Progenitor cell of endocrine pancreas (in vitro differentiated cells): Measurements from ENCODE around the gene FRMD1. TPM values are rescaled to one million over a fixed set of nuclear protein-coding genes. Genes with fewer than 3 reads are reported as not detected.

Experiments used
- DNase-seq: peaks from one replicate; pipeline ENCODE4 v3.0.0; 2021; ENCODE audit warnings: low spot score; ENCODE audit not compliant: unreplicated experiment
- H3K27ac Mint-ChIP-seq: 2 replicates; pipeline ENCODE4 v1.8.0; 2021; ENCODE audit warnings: mild to moderate bottlenecking, moderate library complexity, mixed read lengths
- H3K27me3 Mint-ChIP-seq: 2 replicates; pipeline ENCODE4 v1.8.0; 2021; ENCODE audit warnings: mixed read lengths
- H3K36me3 Mint-ChIP-seq: 2 replicates; pipeline ENCODE4 v1.8.0; 2022; ENCODE audit warnings: mixed read lengths; ENCODE audit not compliant: insufficient read depth
- H3K4me1 Mint-ChIP-seq: 2 replicates; pipeline ENCODE4 v1.8.0; 2021; ENCODE audit warnings: low read depth, mixed read lengths
- H3K4me3 Mint-ChIP-seq: 2 replicates; pipeline ENCODE4 v1.8.0; 2021; ENCODE audit warnings: low read depth, mild to moderate bottlenecking, moderate library complexity, mixed read lengths
- H3K9me3 Mint-ChIP-seq: 2 replicates; pipeline ENCODE4 v1.8.0; 2021; ENCODE audit warnings: low read depth, mixed read lengths
- CTCF ChIP-seq: fragments of 200-600 bp; sonication (generic); IDR thresholded peaks from one replicate; pipeline ENCODE4 v1.5.0; 2021; ENCODE audit warnings: antibody characterized with exemption, mild to moderate bottlenecking; ENCODE audit not compliant: unreplicated experiment
- total RNA-seq: library from RNA; stranded (reverse); gene quantifications from 2 replicates; pipeline ENCODE4 v1.2.1, GENCODE V29; 2021

Gene FRMD1
- total RNA-seq, 1 donor from 2014 or later: not detected

- Mint-ChIP-seq H3K4me1 (no peaks in the 10 kb centered on the region), H3K9me3 (peaks cover 5% of the 10 kb centered on the region), H3K27me3 (peaks cover 6% of the 10 kb centered on the region), H3K36me3 (no peaks in the 10 kb centered on the region), H3K4me3 (no peak overlapping the region), H3K27ac (no peak overlapping the region)
- no peak for DNase-seq
- no peak for TF ChIP-seq CTCF
These were observed 38.2 kb upstream of the FRMD1 start for GRCh38 chr6:168116975-168117899.

DNA sequence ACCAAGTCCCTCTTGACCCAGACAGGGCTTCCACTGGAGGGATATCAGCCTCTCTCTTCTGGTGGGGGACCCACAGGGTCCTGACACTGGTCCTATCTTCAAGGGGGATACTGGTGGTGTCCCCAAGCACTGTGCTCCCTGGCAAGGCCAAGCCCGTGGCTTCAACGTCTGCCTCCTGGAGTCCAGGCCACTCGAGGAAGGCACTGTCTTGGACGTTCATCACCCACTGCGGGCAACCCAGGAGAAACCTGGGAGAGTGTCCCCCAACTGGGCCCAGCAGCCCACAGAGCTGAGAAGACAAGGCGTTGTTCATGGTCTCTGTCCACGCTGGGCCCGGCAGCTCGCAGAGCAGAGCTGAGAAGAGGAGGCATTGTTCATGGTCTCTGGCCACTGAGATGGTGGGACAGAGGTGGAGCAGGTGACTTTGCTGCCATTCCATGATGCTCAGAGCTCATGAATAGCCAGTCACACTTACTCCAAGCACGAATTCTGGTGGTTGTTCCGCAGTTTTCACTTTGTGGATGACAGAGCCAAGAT lies 37.5 kb upstream of the FRMD1 start:
- Mint-ChIP-seq H3K27me3 (peaks cover 5% of the 10 kb centered on the region), H3K9me3 (peaks cover 5% of the 10 kb centered on the region), H3K36me3 (no peaks in the 10 kb centered on the region), H3K4me3 (no peak overlapping the region), H3K4me1 (no peaks in the 10 kb centered on the region), H3K27ac (no peak overlapping the region)
- no peak for DNase-seq
- TF ChIP-seq CTCF: no peak

DNA sequence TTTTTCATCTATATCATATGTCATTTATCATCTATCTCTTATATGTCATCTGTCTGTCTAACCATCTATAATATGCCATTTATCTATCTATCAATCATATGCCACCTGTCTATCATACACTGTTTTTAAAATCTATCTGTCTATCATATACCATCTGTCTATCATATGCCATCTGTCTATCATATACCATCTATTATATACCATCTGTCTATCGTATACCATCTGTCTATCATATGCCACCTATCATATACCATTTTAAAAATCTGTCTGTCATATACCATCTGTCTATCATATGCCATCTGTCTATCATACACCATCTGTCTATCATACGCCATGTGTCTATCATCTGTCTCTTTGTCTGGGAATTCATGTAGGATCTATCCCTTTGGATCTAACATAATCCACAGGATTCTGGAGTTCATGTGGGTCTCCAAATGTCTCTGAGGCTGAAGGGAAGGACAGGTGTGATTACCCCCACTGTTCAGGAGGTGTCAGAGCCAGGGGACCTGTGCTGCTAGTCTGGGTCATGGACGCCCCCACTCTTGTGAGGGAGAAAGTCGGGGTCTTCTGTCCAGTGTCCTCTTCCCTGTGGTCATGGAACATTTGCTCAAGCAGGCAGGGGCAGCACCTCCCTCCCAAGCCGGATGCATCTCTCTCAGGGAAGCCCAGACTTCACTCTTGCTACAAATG lies 36.9 kb upstream of the FRMD1 start:
- Mint-ChIP-seq H3K9me3 (peaks cover 5% of the 10 kb centered on the region), H3K36me3 (no peaks in the 10 kb centered on the region), H3K27me3 (peaks cover 5% of the 10 kb centered on the region), H3K27ac (no peak overlapping the region), H3K4me1 (no peaks in the 10 kb centered on the region), H3K4me3 (no peak overlapping the region)
- no peak for DNase-seq
- TF ChIP-seq CTCF: no peak

DNA sequence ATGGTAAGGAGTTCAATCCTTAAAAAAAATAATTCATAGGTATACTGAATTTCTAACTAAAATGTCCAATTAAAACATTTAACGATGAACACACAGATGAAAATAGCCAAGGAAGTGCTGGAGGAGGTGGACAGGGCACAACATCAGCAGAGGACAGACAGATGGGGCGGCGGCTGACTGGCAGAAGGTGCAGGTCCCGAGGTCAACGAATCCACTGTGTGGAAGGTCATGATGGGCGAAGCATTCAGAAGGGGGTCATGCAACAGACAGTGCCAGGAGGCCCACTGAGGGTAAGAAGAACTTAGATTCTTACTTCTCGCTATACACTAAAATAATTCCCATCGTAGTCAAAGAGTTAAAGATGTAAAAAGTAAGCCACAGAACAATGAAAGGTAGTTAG lies 34.2 kb upstream of the FRMD1 start:
- Mint-ChIP-seq H3K9me3 (peaks cover 5% of the 10 kb centered on the region), H3K27ac (no peak overlapping the region), H3K36me3 (no peaks in the 10 kb centered on the region), H3K4me3 (no peak overlapping the region), H3K4me1 (no peaks in the 10 kb centered on the region), H3K27me3 (peaks cover 13% of the 10 kb centered on the region)
- no peak for DNase-seq
- TF ChIP-seq CTCF: no peak

DNA sequence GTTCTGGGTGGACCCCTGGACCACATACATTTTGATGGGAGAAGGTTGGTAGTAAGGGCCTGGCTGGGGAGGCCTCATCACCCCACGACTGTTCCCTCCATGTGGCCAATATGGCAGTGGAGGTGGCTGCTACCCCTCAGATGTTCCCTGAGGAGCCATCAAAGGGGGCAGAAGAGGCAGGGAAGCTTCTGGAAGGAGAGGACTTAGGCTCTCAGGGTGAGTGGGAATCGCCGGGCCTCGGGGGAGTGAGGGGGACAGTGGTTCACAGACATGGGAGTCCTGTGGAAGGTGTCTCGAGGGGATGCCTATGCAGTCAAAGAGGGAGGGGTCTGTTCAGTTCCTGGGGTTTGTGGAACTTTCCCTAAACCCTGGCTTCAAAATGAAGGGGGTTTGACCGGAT lies 32.9 kb upstream of the FRMD1 start:
- H3K36me3 Mint-ChIP-seq: no peaks in the 10 kb centered on the region

More for the DNA sequence above, 32.9 kb upstream of the FRMD1 start:
- Mint-ChIP-seq H3K27me3 (peaks cover 13% of the 10 kb centered on the region), H3K4me1 (no peaks in the 10 kb centered on the region), H3K27ac (no peak overlapping the region), H3K4me3 (no peak overlapping the region), H3K9me3 (peaks cover 5% of the 10 kb centered on the region)
- no peak for DNase-seq
- TF ChIP-seq CTCF: no peak
